Osteoblast (primary cell): ENCODE measurements around the gene ALG1L2. TPM values are rescaled to one million over a fixed set of nuclear protein-coding genes. Genes with fewer than 3 reads are reported as not detected.
"Not testable (repeated sequence)": the region's sequence is repeated elsewhere in the genome, so short reads cannot be mapped to it uniquely, and the experiment has no call there.

Experiments used
- DNase-seq: peaks from one replicate; pipeline ENCODE4 v3.0.0; 2011; ENCODE audit warnings: low spot score, mixed read lengths; ENCODE audit not compliant: insufficient read length; ENCODE audit errors: missing footprints
- H2AFZ ChIP-seq: 2 replicates; pipeline ENCODE4 v1.6.0; 2011; ENCODE audit warnings: mild to moderate bottlenecking, low read length
- H3K27ac ChIP-seq: 2 replicates; pipeline ENCODE4 v1.5.1; 2011; ENCODE audit warnings: mild to moderate bottlenecking, low read depth, low read length, moderate library complexity
- H3K27me3 ChIP-seq: 2 replicates; pipeline ENCODE4 v1.6.0; 2012; ENCODE audit warnings: mild to moderate bottlenecking, control low read depth, inconsistent platforms, low read length, moderate library complexity; ENCODE audit not compliant: insufficient read depth
- H3K36me3 ChIP-seq: 2 replicates; pipeline ENCODE4 v1.5.1; 2011; ENCODE audit warnings: mild to moderate bottlenecking, low read length, control low read depth, moderate library complexity; ENCODE audit not compliant: insufficient read depth
- H3K4me1 ChIP-seq: 2 replicates; pipeline ENCODE4 v1.5.1; 2011; ENCODE audit warnings: mild to moderate bottlenecking, low read length, control low read depth, moderate library complexity; ENCODE audit not compliant: insufficient read depth
- H3K4me2 ChIP-seq: 2 replicates; pipeline ENCODE4 v1.6.0; 2011; ENCODE audit warnings: mild to moderate bottlenecking, low read length; ENCODE audit not compliant: insufficient read depth
- H3K4me3 ChIP-seq: fragments of 200-600 bp; sonication (generic); 3 replicates; pipeline ENCODE4 v1.5.1; 2012; ENCODE audit warnings: mild to moderate bottlenecking, low read length, inconsistent platforms; ENCODE audit not compliant: insufficient read depth
- H3K79me2 ChIP-seq: 2 replicates; pipeline ENCODE4 v1.6.0; 2012; ENCODE audit warnings: mild to moderate bottlenecking, low read length, control low read depth, inconsistent platforms; ENCODE audit not compliant: insufficient read depth
- H3K9me3 ChIP-seq: 2 replicates; pipeline ENCODE4 v1.5.1; 2011; ENCODE audit warnings: low read depth, low read length, control low read depth
- H4K20me1 ChIP-seq: 2 replicates; pipeline ENCODE4 v1.6.0; 2012; ENCODE audit warnings: mild to moderate bottlenecking, low read length, control low read depth; ENCODE audit not compliant: insufficient read depth
- CTCF ChIP-seq: IDR thresholded peaks from 2 replicates; pipeline ENCODE4 v1.5.1; 2011; ENCODE audit warnings: mild to moderate bottlenecking, low read depth, low read length, moderate library complexity; ENCODE audit errors: extremely low read depth
- total RNA-seq: library from RNA; depleted of rRNA; stranded (reverse); fragments of >200 nt; gene quantifications from 2 replicates; pipeline ENCODE4 v1.2.3, GENCODE V29; 2012

Gene ALG1L2
- total RNA-seq, 1 donor, result not detected

- H3K4me3 ChIP-seq, H3K27ac ChIP-seq, H3K36me3 ChIP-seq, DNase-seq, H4K20me1 ChIP-seq, H3K4me2 ChIP-seq, H3K79me2 ChIP-seq, H3K9me3 ChIP-seq, H3K27me3 ChIP-seq, H2AFZ ChIP-seq, H3K4me1 ChIP-seq: not testable (repeated sequence)
Observed at GRCh38 chr3:130115400-130115799, 33.8 kb downstream of the ALG1L2 start.

- Histone ChIP-seq H3K4me2 (no peak overlapping the region), H3K79me2 (no peaks in the 10 kb centered on the region), H3K27ac (no peak overlapping the region), H3K4me3 (no peak overlapping the region), H3K4me1 (peaks cover 4% of the 10 kb centered on the region), H3K36me3 (no peaks in the 10 kb centered on the region), H3K27me3 (no peaks in the 10 kb centered on the region), H3K9me3 (no peaks in the 10 kb centered on the region), H4K20me1 (no peaks in the 10 kb centered on the region), H2AFZ (no peak overlapping the region)
- no peak for TF ChIP-seq CTCF
- DNase-seq, result no peak
Observed at GRCh38 chr3:130117933-130118332, 36.3 kb downstream of the ALG1L2 start.

DNA sequence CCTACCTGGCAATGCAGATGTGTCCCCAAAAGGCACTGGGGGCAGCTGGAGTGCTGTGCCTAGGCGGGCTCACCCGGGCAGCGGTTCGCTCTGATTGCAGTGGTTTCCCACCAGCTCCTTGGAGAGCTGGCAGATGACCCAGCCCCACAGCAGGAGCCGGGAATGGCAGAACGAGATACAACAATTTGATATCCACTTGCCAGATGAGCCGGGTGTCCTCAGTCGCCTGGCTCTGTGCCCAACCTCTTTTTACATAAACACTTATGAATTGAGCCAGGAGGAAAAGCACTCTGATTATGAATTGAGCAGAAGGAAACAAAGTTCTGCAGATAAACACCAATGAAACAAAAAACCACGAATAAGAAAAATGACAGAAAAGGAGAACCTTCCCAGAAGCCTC is 38.2 kb downstream of the ALG1L2 start:
- H4K20me1 ChIP-seq, DNase-seq, H3K27me3 ChIP-seq, H2AFZ ChIP-seq, H3K4me3 ChIP-seq, H3K4me1 ChIP-seq, H3K36me3 ChIP-seq, H3K79me2 ChIP-seq, H3K9me3 ChIP-seq, H3K4me2 ChIP-seq, H3K27ac ChIP-seq: not testable (repeated sequence)

GRCh38 chr3:130120291-130120690 is 38.7 kb downstream of the ALG1L2 start:
- H3K4me2 ChIP-seq, H3K4me1 ChIP-seq, H3K36me3 ChIP-seq, H4K20me1 ChIP-seq, DNase-seq, H3K27ac ChIP-seq, H3K27me3 ChIP-seq, H3K79me2 ChIP-seq, H2AFZ ChIP-seq, H3K9me3 ChIP-seq, H3K4me3 ChIP-seq: not testable (repeated sequence)

DNA sequence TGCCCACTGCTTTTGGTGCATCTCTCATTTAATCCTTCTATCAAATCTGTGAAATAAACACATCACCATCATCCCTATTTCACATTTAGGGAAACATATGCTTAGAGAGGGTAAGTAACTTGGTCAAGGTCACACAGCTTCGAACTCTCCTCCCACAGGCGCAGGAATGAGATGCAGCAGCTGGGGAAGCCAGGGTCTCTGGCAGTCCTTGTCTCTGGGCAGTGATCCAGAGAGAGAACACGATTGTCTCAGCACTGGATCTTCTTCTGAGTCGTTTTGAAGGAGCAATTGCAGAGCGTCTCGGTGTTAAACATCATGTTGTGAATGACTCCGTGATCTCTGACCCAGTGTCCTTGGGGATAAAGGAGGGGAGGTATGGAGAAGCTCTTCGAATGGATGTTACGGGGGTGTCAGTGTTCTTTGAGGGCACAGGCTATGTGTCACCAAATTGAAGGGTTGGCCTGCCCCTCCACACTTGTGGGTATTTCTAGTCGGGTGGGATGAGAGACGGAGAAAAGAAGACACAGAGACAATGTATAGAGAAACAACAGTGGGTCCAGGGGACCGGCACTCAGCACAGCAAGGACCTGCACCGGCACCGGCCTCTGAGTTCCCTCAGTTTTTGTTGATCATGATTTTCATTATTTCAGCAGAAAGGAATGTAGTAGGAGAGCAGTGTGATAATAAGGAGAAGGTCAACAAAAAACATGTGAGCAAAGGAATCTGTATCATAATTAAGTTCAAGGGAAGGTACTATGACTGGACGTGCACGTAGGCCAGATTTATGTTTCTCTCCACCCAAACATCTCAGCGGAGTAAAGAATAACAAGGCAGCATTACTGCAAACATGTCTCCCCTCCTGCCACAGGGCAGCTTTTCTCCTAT is 41.5 kb downstream of the ALG1L2 start:
- H3K4me3 ChIP-seq, H3K79me2 ChIP-seq, H3K4me2 ChIP-seq, H4K20me1 ChIP-seq, DNase-seq, H3K9me3 ChIP-seq, H2AFZ ChIP-seq, H3K4me1 ChIP-seq, H3K36me3 ChIP-seq, H3K27ac ChIP-seq, H3K27me3 ChIP-seq: not testable (repeated sequence)

- H4K20me1 ChIP-seq, H3K4me1 ChIP-seq, DNase-seq, H3K9me3 ChIP-seq, H3K4me2 ChIP-seq, H3K36me3 ChIP-seq, H3K79me2 ChIP-seq, H3K27ac ChIP-seq, H3K27me3 ChIP-seq, H2AFZ ChIP-seq, H3K4me3 ChIP-seq: not testable (repeated sequence)
Observed at GRCh38 chr3:130125406-130125805, 43.8 kb downstream of the ALG1L2 start.
